CD4-positive, CD25-positive, alpha-beta regulatory T cell (primary cell): ENCODE results near the gene CTCFL. TPM values are rescaled to one million over a fixed set of nuclear protein-coding genes. Genes with fewer than 3 reads are reported as not detected.
A peak's percentile ranks its signal among the peaks of the same experiment; 100 is the strongest.

Experiments used
- ATAC-seq, 2 donors: fragments of 150-1000 bp; cut with Tn5 transposase; one replicate each; pipeline ENCODE4 v1.10.0; 2021; ENCODE audit warnings: low read depth in 2 of 2, moderate number of reproducible peaks in 2 of 2, moderate library complexity in 1 of 2
- DNase-seq, 3 donors: peaks; one replicate each; pipeline versions ENCODE4 v3.0.0 to v3.0.0-alpha.2; 2012 to 2022; ENCODE audit warnings: mixed read lengths in 1 of 3
- H3K27ac ChIP-seq: one replicate; pipeline ENCODE4 v1.7.0; 2013; ENCODE audit warnings: mild to moderate bottlenecking, low read length; ENCODE audit not compliant: insufficient read depth, poor library complexity, severe bottlenecking
- H3K27me3 ChIP-seq: one replicate; pipeline ENCODE4 v1.7.0; 2013; ENCODE audit warnings: low read length; ENCODE audit not compliant: control insufficient read depth, insufficient read depth
- H3K36me3 ChIP-seq: one replicate; pipeline ENCODE4 v1.7.0; 2013; ENCODE audit warnings: mild to moderate bottlenecking, low read length, moderate library complexity; ENCODE audit not compliant: control insufficient read depth, insufficient read depth
- H3K4me1 ChIP-seq: 2 replicates; pipeline ENCODE4 v1.7.0; 2013; ENCODE audit warnings: mild to moderate bottlenecking, low read length; ENCODE audit not compliant: insufficient read depth, control insufficient read depth, poor library complexity, severe bottlenecking
- H3K4me3 ChIP-seq: one replicate; pipeline ENCODE4 v1.7.0; 2013; ENCODE audit warnings: low read depth, mild to moderate bottlenecking, low read length, moderate library complexity
- H3K9me3 ChIP-seq, 2 experiments: 1 replicate in 1 of 2; 2 replicates in 1 of 2; pipeline ENCODE4 v1.7.0; 2013; ENCODE audit warnings: low read length in 2 of 2, mild to moderate bottlenecking in 1 of 2, moderate library complexity in 1 of 2; ENCODE audit not compliant: control insufficient read depth in 2 of 2
- H3K27ac Mint-ChIP-seq, 3 donors: one replicate each; pipeline ENCODE4 v1.8.0; 2020 to 2022; ENCODE audit warnings: mild to moderate bottlenecking in 3 of 3, mixed read lengths in 3 of 3, moderate library complexity in 2 of 3
- H3K27me3 Mint-ChIP-seq: one replicate; pipeline ENCODE4 v1.8.0; 2022; ENCODE audit warnings: mild to moderate bottlenecking, mixed read lengths
- H3K36me3 Mint-ChIP-seq: one replicate; pipeline ENCODE4 v1.8.0; 2020; ENCODE audit warnings: mixed read lengths
- H3K4me1 Mint-ChIP-seq, 4 donors: one replicate each; pipeline ENCODE4 v1.8.0; 2020 to 2022; ENCODE audit warnings: mixed read lengths in 4 of 4, mild to moderate bottlenecking in 1 of 4
- H3K4me3 Mint-ChIP-seq, 4 donors: one replicate each; pipeline ENCODE4 v1.8.0; 2020 to 2022; ENCODE audit warnings: mild to moderate bottlenecking in 4 of 4, mixed read lengths in 4 of 4, moderate library complexity in 3 of 4
- H3K9me3 Mint-ChIP-seq, 7 donors: one replicate each; pipeline ENCODE4 v1.8.0; 2020 to 2022; ENCODE audit warnings: mixed read lengths in 7 of 7, mild to moderate bottlenecking in 3 of 7, moderate library complexity in 2 of 7
- polyA plus RNA-seq, 4 donors: library from polyadenylated mRNA; unstranded; fragments of 300-500 nt; fragmentation: Illumina TruSeq; gene quantifications; one replicate each; pipeline ENCODE4 v1.2.3, GENCODE V29; 2021
- total RNA-seq: library from RNA; stranded (reverse); gene quantifications from one replicate; pipeline ENCODE4 v1.2.3, GENCODE V29; 2022

The CTCFL gene
- total and polyA plus RNA-seq, 5 donors from 2014 or later, result not detected

DNA sequence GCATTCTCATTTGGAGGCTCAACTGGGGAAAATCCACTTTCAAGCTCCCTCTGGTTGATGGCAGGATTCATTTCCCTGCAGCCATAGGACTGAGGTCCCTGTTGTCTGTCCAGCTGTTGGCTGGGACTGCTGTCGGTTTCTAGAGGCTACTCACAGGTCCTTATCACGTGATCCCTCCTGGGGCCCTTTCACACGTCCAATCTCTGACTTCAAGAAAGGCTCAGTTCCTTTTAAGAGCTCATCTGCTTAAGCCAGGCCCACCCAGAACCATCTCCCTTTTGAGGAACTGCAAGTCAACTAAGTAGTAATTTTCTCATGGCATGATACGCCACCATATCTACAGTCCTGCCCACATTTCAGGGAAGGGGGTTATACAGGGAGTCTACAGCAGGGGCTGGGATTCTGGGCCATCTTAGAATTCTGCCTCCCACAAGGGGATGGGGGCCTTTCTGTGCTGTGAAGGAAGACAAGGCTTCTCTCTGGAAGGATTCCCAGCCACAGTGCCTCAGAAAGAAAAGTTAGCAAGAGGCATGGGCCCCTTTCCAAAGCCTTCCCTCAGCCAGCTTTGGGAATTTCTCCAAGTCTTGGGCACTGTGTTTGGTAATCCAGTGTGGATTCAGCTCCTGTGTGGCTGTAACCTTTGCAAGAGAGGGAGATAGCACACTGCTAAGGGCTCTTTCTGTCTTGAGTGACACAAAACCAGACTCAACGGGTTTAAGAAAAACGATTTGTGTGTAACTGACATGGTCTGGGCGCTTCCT, 66.4 kb downstream of the CTCFL start:
- H3K27me3 Mint-ChIP-seq, result peaks cover 5% of the 10 kb centered on the region
- no peak overlapping the region for H3K4me3 Mint-ChIP-seq
- peak overlapping the region in 2 of 3 donors; percentile 65 to 86 for H3K27ac Mint-ChIP-seq
- no peaks in the 10 kb centered on the region for H3K36me3 ChIP-seq
- H3K4me1 Mint-ChIP-seq, result peaks cover 0 to 4% (median 3%) of the 10 kb centered on the region in 4 donors
- no peaks in the 10 kb centered on the region for H3K9me3 ChIP-seq
- no peak for DNase-seq
- H3K9me3 Mint-ChIP-seq, result peaks cover 0 to 1% (median 0%) of the 10 kb centered on the region in 7 donors
- no peak overlapping the region for H3K27ac ChIP-seq
- H3K27me3 ChIP-seq, result no peaks in the 10 kb centered on the region
- H3K36me3 Mint-ChIP-seq, result no peaks in the 10 kb centered on the region
- no peaks in the 10 kb centered on the region for H3K4me1 ChIP-seq
- H3K4me3 ChIP-seq, result no peak overlapping the region
- ATAC-seq, result no peak

DNA sequence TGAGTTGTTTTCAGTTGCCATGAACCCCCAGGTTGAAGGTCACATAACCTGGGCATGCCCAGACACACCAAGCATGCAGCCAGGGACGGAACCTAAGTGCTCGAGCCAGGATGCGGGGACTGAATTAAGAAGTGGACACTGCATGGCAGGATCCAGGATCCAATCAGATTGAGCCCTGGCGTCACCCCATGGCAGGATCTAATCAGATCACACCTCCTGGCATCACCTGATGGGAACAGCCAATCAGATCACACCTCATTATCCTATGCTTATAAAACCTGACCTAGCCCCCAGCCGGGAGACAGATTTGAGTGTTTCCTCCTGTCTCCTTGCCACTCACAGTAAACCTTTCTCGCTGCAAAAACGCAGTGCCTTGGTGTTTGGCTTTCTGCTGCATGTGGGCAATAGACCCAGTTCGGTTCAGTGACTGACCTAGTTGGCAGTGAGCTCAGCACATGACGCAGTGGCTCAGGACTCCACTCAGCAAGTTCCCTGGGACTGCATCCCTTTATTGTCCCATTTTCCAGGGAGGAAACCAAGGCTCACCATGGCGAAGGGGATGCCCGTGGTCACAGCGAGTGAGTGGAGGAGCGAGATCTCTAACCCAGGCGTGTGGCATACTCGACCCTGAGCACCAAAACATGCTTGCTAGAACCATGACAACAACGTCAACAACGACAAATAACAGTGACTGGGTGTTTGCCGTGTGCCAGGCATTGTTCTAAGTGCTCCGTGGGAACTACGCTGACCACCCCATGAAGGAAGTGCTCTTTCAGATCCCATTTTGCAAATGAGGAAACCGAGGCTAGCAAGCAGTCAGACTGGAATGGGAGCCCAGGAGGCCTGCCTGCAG, 67.5 kb downstream of the CTCFL start:
- peaks cover 3% of the 10 kb centered on the region for H3K4me1 ChIP-seq
- no peak for ATAC-seq
- Mint-ChIP-seq H3K27ac (no peak overlapping the region), H3K9me3 (peaks cover 0 to 1% (median 0%) of the 10 kb centered on the region in 7 donors), H3K36me3 (no peaks in the 10 kb centered on the region), H3K4me3 (no peak overlapping the region), H3K4me1 (peaks cover 0 to 7% (median 2%) of the 10 kb centered on the region in 4 donors), H3K27me3 (peaks cover 5% of the 10 kb centered on the region)
- H3K27ac ChIP-seq, result no peak overlapping the region
- H3K4me3 ChIP-seq, result no peak overlapping the region
- no peaks in the 10 kb centered on the region for H3K36me3 ChIP-seq
- DNase-seq, result no peak
- no peaks in the 10 kb centered on the region for H3K27me3 ChIP-seq
- H3K9me3 ChIP-seq, result no peaks in the 10 kb centered on the region

DNA sequence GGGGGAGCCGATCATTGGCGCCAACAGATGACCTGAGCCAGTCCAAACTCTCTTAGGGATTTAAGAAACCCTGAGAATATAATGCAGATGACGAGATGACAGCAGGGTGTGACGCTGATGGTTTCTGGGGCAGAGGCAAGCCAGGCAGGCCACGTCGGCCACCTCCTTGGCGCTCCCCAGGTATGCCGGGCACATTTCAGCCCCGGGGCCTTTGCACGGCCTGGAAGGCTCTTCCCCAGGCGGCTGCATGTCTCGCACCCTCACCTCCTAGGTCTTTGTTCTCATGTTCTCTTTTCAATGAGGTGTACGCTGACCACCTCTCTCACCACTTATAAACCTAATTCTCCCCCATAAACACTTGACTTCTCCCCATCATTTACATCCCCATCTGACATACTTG, 68.8 kb downstream of the CTCFL start:
- H3K4me3 Mint-ChIP-seq, result no peak overlapping the region
- ATAC-seq (no peak), DNase-seq (no peak)
- H3K27me3 Mint-ChIP-seq, result peaks cover 5% of the 10 kb centered on the region
- peaks cover 0 to 20% (median 7%) of the 10 kb centered on the region in 4 donors for H3K4me1 Mint-ChIP-seq
- H3K9me3 Mint-ChIP-seq, result peaks cover 0 to 1% (median 0%) of the 10 kb centered on the region in 7 donors
- no peaks in the 10 kb centered on the region for H3K27me3 ChIP-seq
- no peak overlapping the region for H3K27ac Mint-ChIP-seq
- no peaks in the 10 kb centered on the region for H3K36me3 ChIP-seq
- no peak overlapping the region for H3K4me3 ChIP-seq
- H3K27ac ChIP-seq, result no peak overlapping the region
- H3K4me1 ChIP-seq, result peaks cover 16% of the 10 kb centered on the region
- no peaks in the 10 kb centered on the region for H3K9me3 ChIP-seq
- H3K36me3 Mint-ChIP-seq, result no peaks in the 10 kb centered on the region

DNA sequence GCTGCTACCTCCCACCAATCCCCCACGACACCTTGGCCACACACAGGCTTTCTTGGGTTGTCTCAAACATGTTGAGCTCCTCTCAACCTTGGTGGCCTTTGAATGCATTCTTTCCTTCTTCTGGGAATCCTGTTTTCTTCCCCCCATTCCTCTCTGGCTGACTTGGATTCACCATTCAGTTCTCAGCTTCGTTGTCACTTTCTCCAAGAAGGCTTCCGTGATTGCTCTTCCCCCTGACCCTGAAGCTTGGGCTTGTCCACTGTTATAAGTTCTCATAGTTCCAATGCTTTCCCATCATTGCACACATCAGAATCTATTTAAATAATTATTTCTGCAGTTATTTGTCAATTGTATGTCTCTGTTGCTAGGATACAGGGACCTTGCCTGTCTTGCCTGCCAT, 69.6 kb downstream of the CTCFL start:
- no peak overlapping the region for H3K27ac ChIP-seq
- H3K36me3 ChIP-seq, result no peaks in the 10 kb centered on the region
- peaks cover 5% of the 10 kb centered on the region for H3K27me3 Mint-ChIP-seq
- peaks cover 5 to 27% (median 13%) of the 10 kb centered on the region in 4 donors for H3K4me1 Mint-ChIP-seq
- H3K4me1 ChIP-seq, result peaks cover 24% of the 10 kb centered on the region
- no peak overlapping the region for H3K27ac Mint-ChIP-seq
- DNase-seq (no peak), ATAC-seq (no peak)
- no peaks in the 10 kb centered on the region for H3K27me3 ChIP-seq
- H3K4me3 ChIP-seq, result no peak overlapping the region
- no peaks in the 10 kb centered on the region for H3K9me3 ChIP-seq
- H3K36me3 Mint-ChIP-seq, result no peaks in the 10 kb centered on the region
- peak overlapping the region in 1 of 4 donors; percentile 11 for H3K4me3 Mint-ChIP-seq
- peaks cover 0 to 1% (median 0%) of the 10 kb centered on the region in 7 donors for H3K9me3 Mint-ChIP-seq

DNA sequence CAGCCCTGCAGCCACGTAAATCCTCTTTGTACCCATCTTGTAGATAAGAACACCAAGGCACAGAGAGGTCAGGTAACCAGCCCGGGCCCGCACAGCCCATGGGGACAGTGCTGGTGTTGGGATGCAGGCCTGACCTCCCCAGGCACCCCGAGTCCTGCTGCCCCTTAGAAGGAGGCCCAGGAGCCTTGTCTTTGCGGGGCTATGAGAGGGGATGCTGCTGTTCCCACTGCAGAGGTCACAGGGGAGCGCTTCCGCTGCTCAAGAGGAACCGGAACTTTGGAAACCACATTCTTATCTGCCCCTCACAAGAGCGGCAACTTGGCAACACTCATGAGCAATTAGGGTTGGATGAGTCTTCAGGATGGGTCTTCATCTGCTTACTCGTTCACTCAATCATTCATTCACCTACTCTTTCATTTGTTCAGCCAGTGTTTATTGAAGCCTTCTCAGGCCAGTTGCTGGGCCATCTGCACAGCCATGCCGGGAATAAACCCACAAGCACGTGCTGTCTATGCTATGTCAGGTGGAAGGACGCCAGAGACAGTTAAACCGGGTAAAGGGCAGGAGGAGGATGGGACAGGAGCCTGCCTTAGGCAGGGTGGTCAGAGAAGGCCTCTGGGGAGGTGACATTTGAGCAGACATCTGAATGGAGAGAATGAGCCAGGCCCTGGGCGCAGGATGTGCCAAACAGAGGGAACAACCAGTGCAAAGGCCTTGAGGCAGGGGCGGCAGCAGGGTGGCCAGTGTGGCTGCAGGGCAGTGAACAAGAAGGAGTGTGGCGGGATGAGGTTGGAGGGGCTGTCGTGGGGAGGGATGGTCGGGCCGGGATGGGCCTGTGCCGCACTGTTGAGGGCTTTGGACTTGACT, 72.9 kb downstream of the CTCFL start:
- DNase-seq (peak in 2 of 3 donors; percentile 48 to 63), ATAC-seq (peak; percentile 54 to 61)
- Mint-ChIP-seq H3K36me3 (no peaks in the 10 kb centered on the region), H3K4me1 (peaks cover 11 to 41% (median 19%) of the 10 kb centered on the region in 4 donors), H3K9me3 (peaks cover 0 to 1% (median 0%) of the 10 kb centered on the region in 7 donors), H3K27ac (peak overlapping the region; percentile 40 to 89 (median 72)), H3K4me3 (peak overlapping the region in 2 of 4 donors; percentile 46 to 66), H3K27me3 (peaks cover 5% of the 10 kb centered on the region)
- H3K9me3 ChIP-seq, result no peaks in the 10 kb centered on the region
- no peak overlapping the region for H3K4me3 ChIP-seq
- H3K4me1 ChIP-seq, result peaks cover 34% of the 10 kb centered on the region
- no peaks in the 10 kb centered on the region for H3K27me3 ChIP-seq
- H3K36me3 ChIP-seq, result no peaks in the 10 kb centered on the region
- H3K27ac ChIP-seq, result no peak overlapping the region

DNA sequence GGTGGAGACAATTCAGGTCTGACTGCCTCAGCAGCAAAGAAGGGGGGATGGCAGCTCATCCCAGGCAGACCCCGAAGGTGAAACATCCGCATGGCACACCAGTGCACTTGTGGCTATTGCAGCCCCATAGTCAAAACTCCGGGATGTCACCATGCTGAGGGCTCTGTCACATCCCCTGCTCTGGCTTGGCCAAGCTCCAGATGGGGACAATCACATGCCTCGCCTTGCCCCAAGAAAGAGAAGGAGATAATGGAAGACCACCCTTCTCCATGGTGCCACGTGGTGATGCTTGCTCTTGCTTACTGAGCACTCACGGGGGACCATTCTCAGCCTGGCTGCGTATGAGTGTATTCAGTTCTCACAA, 73.5 kb downstream of the CTCFL start:
- Mint-ChIP-seq H3K9me3 (peaks cover 0 to 1% (median 0%) of the 10 kb centered on the region in 7 donors), H3K4me3 (peak overlapping the region in 2 of 4 donors; percentile 66 to 75), H3K4me1 (peaks cover 11 to 42% (median 18%) of the 10 kb centered on the region in 4 donors)

DNA sequence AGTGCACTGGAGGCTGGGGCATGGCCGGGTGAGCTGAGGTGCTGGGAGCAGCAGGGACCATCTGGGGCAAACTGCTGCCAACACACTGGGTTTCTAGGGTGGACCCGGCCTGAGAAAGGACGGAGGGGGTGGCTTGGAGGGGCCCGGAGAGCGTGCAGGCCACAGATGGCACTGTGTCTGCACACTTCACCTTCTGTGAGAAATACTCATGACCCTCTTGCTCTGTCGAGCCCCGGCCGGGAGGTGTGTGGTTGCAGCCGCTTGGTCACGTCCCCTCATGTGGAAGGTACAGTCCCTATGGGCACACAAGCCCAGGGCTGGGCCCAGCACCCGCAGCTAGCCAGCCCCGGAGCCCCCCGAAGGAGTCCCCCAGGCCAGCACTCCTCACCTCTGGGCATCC, 74.0 kb downstream of the CTCFL start:
- ATAC-seq (no peak), DNase-seq (no peak)
- no peaks in the 10 kb centered on the region for H3K27me3 ChIP-seq
- no peaks in the 10 kb centered on the region for H3K27me3 Mint-ChIP-seq
- H3K36me3 Mint-ChIP-seq, result no peaks in the 10 kb centered on the region
- H3K4me3 Mint-ChIP-seq, result peak overlapping the region in 3 of 4 donors; percentile 38 to 83 (median 75)
- no peak overlapping the region for H3K27ac ChIP-seq
- H3K4me1 ChIP-seq, result peaks cover 34% of the 10 kb centered on the region
- H3K9me3 ChIP-seq, result no peaks in the 10 kb centered on the region
- H3K36me3 ChIP-seq, result no peaks in the 10 kb centered on the region
- H3K27ac Mint-ChIP-seq, result peak overlapping the region in 2 of 3 donors; percentile 51 to 89
- no peak overlapping the region for H3K4me3 ChIP-seq
- H3K4me1 Mint-ChIP-seq, result peaks cover 11 to 42% (median 17%) of the 10 kb centered on the region in 4 donors
- H3K9me3 Mint-ChIP-seq, result peaks cover 0 to 1% (median 0%) of the 10 kb centered on the region in 7 donors

More for the DNA sequence above, 73.5 kb downstream of the CTCFL start:
- ATAC-seq (no peak), DNase-seq (no peak)
- Histone ChIP-seq H3K36me3 (no peaks in the 10 kb centered on the region), H3K27me3 (no peaks in the 10 kb centered on the region), H3K4me1 (peaks cover 34% of the 10 kb centered on the region), H3K27ac (no peak overlapping the region), H3K4me3 (no peak overlapping the region), H3K9me3 (no peaks in the 10 kb centered on the region)
- H3K27me3 Mint-ChIP-seq, result peaks cover 2% of the 10 kb centered on the region
- H3K36me3 Mint-ChIP-seq, result no peaks in the 10 kb centered on the region
- peak overlapping the region in 2 of 3 donors; percentile 72 to 89 for H3K27ac Mint-ChIP-seq
